H1 (cell line): ENCODE data around the gene SPAG17. TPM values are rescaled to one million over a fixed set of nuclear protein-coding genes. Genes with fewer than 3 reads are reported as not detected.

Experiments
- CTCF ChIA-PET: fragments of 300-600 bp; sonication (Branson Sonifier 250); formaldehyde crosslinking; loops from one replicate; lab custom pipeline; 2021; ENCODE audit not compliant: partially characterized antibody; lab: Charles Lee
- POLR2A ChIA-PET: fragments of 300-600 bp; sonication (Branson Sonifier 250); formaldehyde crosslinking; loops from one replicate; lab custom pipeline; 2021; ENCODE audit warnings: inconsistent platforms; ENCODE audit not compliant: partially characterized antibody; lab: Charles Lee
- DNase-seq, 2 experiments: peaks; one replicate each; pipeline versions ENCODE4 v3.0.0 to v3.0.0-alpha.2; 2010 to 2022; ENCODE audit warnings: low spot score in 2 of 2, low read depth in 1 of 2, mixed read lengths in 1 of 2
- FAIRE-seq: peaks from 2 replicates; lab custom pipeline; 2011; peaks lifted over from hg19 to GRCh38; lab: Jason Lieb, UNC
- H2AFZ ChIP-seq: 2 replicates; pipeline ENCODE4 v1.8.1; 2012; ENCODE audit warnings: low read length, inconsistent platforms
- H2AK5ac ChIP-seq: 2 replicates; pipeline ENCODE4 v1.6.1; 2013; ENCODE audit warnings: low read depth, low read length
- H2BK120ac ChIP-seq: replicated peaks from 2 replicates; pipeline ENCODE3; 2013; ENCODE audit warnings: low read depth, low read length, inconsistent platforms
- H2BK12ac ChIP-seq: 2 replicates; pipeline ENCODE4 v1.6.1; 2013; ENCODE audit warnings: low read depth, low read length
- H2BK15ac ChIP-seq: 2 replicates; pipeline ENCODE4 v1.6.1; 2013; ENCODE audit warnings: low read length
- H2BK20ac ChIP-seq: 2 replicates; pipeline ENCODE4 v1.6.1; 2013; ENCODE audit warnings: low read length
- H2BK5ac ChIP-seq: 2 replicates; pipeline ENCODE4 v1.6.1; 2013; ENCODE audit warnings: low read depth, low read length
- H3K14ac ChIP-seq: 2 replicates; pipeline ENCODE4 v1.6.1; 2013; ENCODE audit warnings: inconsistent platforms; ENCODE audit not compliant: insufficient read length
- H3K18ac ChIP-seq: 2 replicates; pipeline ENCODE4 v1.6.1; 2013; ENCODE audit warnings: low read length; ENCODE audit errors: extremely low read depth
- H3K23ac ChIP-seq: 2 replicates; pipeline ENCODE4 v1.6.1; 2013; ENCODE audit warnings: inconsistent platforms; ENCODE audit not compliant: insufficient read length
- H3K23me2 ChIP-seq: 2 replicates; pipeline ENCODE4 v1.6.1; 2013; ENCODE audit warnings: low read depth, low read length
- H3K27ac ChIP-seq: 2 replicates; pipeline ENCODE4 v1.6.1; 2011; ENCODE audit warnings: low read depth, low read length, inconsistent platforms
- H3K27me3 ChIP-seq, 4 experiments: replicated peaks in 1 of 4; 1 replicate in 1 of 4; 2 replicates in 3 of 4; pipeline versions ENCODE4 v1.6.1 to v1.8.1; 2011 to 2013; ENCODE audit warnings: low read length in 3 of 4, mild to moderate bottlenecking in 3 of 4, inconsistent platforms in 2 of 4, mixed read lengths in 2 of 4, moderate library complexity in 1 of 4; ENCODE audit not compliant: control insufficient read depth in 3 of 4, insufficient read depth in 3 of 4; ENCODE audit errors: extremely low read depth in 1 of 4
- H3K36me3 ChIP-seq, 4 experiments: 2 replicates each; pipeline versions ENCODE4 v1.6.1 to v1.8.1; 2011 to 2013; ENCODE audit warnings: mild to moderate bottlenecking in 4 of 4, low read length in 3 of 4, moderate library complexity in 2 of 4, control low read depth in 1 of 4, inconsistent platforms in 1 of 4; ENCODE audit not compliant: insufficient read depth in 4 of 4, control insufficient read depth in 2 of 4
- H3K4ac ChIP-seq: replicated peaks from 2 replicates; pipeline ENCODE3; 2013; ENCODE audit warnings: low read length, low read depth, mixed read lengths, inconsistent platforms; ENCODE audit not compliant: insufficient read length
- H3K4me1 ChIP-seq, 4 experiments: replicated peaks in 1 of 4; 1 replicate in 1 of 4; 2 replicates in 3 of 4; pipeline versions ENCODE4 v1.6.1 to v1.8.1; 2011 to 2013; ENCODE audit warnings: low read length in 3 of 4, inconsistent platforms in 2 of 4, mixed read lengths in 1 of 4; ENCODE audit not compliant: insufficient read depth in 4 of 4, control insufficient read depth in 3 of 4
- H3K4me2 ChIP-seq, 2 experiments: 2 replicates each; pipeline versions ENCODE4 v1.6.1 to v1.8.1; 2011 to 2013; ENCODE audit warnings: low read depth in 2 of 2, low read length in 2 of 2, control low read depth in 1 of 2, inconsistent platforms in 1 of 2, mild to moderate bottlenecking in 1 of 2; ENCODE audit not compliant: insufficient read depth in 1 of 2
- H3K4me3 ChIP-seq, 4 experiments: fragments of 200-600, 300-600 bp in 1 of 4; sonication (generic), shearing (Covaris generic), sonication (Bioruptor Twin) in 1 of 4; 2 replicates each; pipeline versions ENCODE4 v1.5.1 to v1.8.1; 2011 to 2016; ENCODE audit warnings: low read length in 4 of 4, low read depth in 3 of 4, control low read depth in 2 of 4, inconsistent platforms in 2 of 4, mild to moderate bottlenecking in 2 of 4, mixed read lengths in 1 of 4, moderate library complexity in 1 of 4; ENCODE audit not compliant: insufficient read depth in 2 of 4; ENCODE audit errors: extremely low read depth in 1 of 4
- H3K56ac ChIP-seq: replicated peaks from 2 replicates; pipeline ENCODE3; 2013; ENCODE audit warnings: low read depth, mild to moderate bottlenecking, mixed read lengths, low read length, inconsistent platforms; ENCODE audit not compliant: insufficient read length
- H3K79me1 ChIP-seq: 2 replicates; pipeline ENCODE4 v1.6.1; 2013; ENCODE audit warnings: low read depth, low read length, control low read depth
- H3K79me2 ChIP-seq, 2 experiments: 2 replicates each; pipeline versions ENCODE4 v1.6.1 to v1.8.1; 2012 to 2013; ENCODE audit warnings: low read length in 2 of 2, mild to moderate bottlenecking in 2 of 2, inconsistent platforms in 1 of 2; ENCODE audit not compliant: insufficient read depth in 2 of 2, control insufficient read depth in 1 of 2
- H3K9ac ChIP-seq, 4 experiments: replicated peaks in 1 of 4; 1 replicate in 1 of 4; 2 replicates in 3 of 4; pipeline versions ENCODE4 v1.6.1 to v1.8.1; 2011 to 2013; ENCODE audit warnings: low read depth in 3 of 4, low read length in 3 of 4, control low read depth in 2 of 4, mild to moderate bottlenecking in 2 of 4, moderate library complexity in 2 of 4, inconsistent platforms in 1 of 4; ENCODE audit errors: extremely low read depth in 1 of 4
- H3K9me3 ChIP-seq, 2 experiments: 2 replicates each; pipeline versions ENCODE4 v1.6.1 to v1.8.1; 2012 to 2013; ENCODE audit warnings: mild to moderate bottlenecking in 2 of 2, moderate library complexity in 2 of 2, control low read depth in 1 of 2, inconsistent platforms in 1 of 2, low read depth in 1 of 2, low read length in 1 of 2, mixed read lengths in 1 of 2; ENCODE audit not compliant: insufficient read depth in 2 of 2
- H4K20me1 ChIP-seq, 2 experiments: replicated peaks in 1 of 2; 2 replicates each; pipeline versions ENCODE3 to v1.8.1; 2011 to 2013; ENCODE audit warnings: inconsistent platforms in 2 of 2, low read length in 2 of 2, mild to moderate bottlenecking in 1 of 2; ENCODE audit not compliant: insufficient read depth in 2 of 2, control insufficient read depth in 1 of 2
- H4K5ac ChIP-seq: 2 replicates; pipeline ENCODE4 v1.6.1; 2013; ENCODE audit warnings: low read length, low read depth, mixed read lengths, inconsistent platforms; ENCODE audit not compliant: insufficient read length
- H4K8ac ChIP-seq: 2 replicates; pipeline ENCODE4 v1.8.0; 2013; ENCODE audit warnings: mild to moderate bottlenecking, moderate library complexity, low read length, inconsistent platforms; ENCODE audit not compliant: insufficient read depth; ENCODE audit errors: extremely low read depth
- H4K91ac ChIP-seq: replicated peaks from 2 replicates; pipeline ENCODE3; 2013; ENCODE audit warnings: low read length, mixed read lengths, inconsistent platforms; ENCODE audit not compliant: insufficient read length
- ATF2 ChIP-seq: IDR thresholded peaks from 2 replicates; pipeline ENCODE4 v1.6.1; 2012; ENCODE audit warnings: low read length, inconsistent platforms
- CEBPB ChIP-seq: IDR thresholded peaks from 2 replicates; pipeline ENCODE4 v1.6.1; 2012; ENCODE audit warnings: low read depth, low read length
- CHD1 ChIP-seq: IDR thresholded peaks from 2 replicates; pipeline ENCODE4 v1.6.1; 2012; ENCODE audit warnings: low read depth, low read length, improper control_type of control experiment
- EP300 ChIP-seq, 2 experiments: IDR thresholded peaks; 1 replicate in 1 of 2; 2 replicates in 1 of 2; pipeline ENCODE4 v1.6.1; 2011 to 2012; ENCODE audit warnings: low read depth in 2 of 2, low read length in 2 of 2, mild to moderate bottlenecking in 2 of 2, borderline replicate concordance in 1 of 2, inconsistent platforms in 1 of 2, moderate library complexity in 1 of 2
- HDAC2 ChIP-seq, 2 experiments: fragments of 300-600 bp in 1 of 2; sonication (generic) in 1 of 2; IDR thresholded peaks; 2 replicates each; pipeline ENCODE4 v1.6.1; 2011 to 2012; ENCODE audit warnings: low read depth in 2 of 2, low read length in 2 of 2, mild to moderate bottlenecking in 2 of 2, moderate library complexity in 2 of 2, borderline replicate concordance in 1 of 2, inconsistent platforms in 1 of 2
- KDM1A ChIP-seq: fragments of 200-600, 300-600 bp; sonication (generic); IDR thresholded peaks from 2 replicates; pipeline ENCODE4 v1.7.1; 2016; ENCODE audit warnings: mild to moderate bottlenecking, low read length, borderline replicate concordance
- PHF8 ChIP-seq: fragments of 200-600 bp; sonication (generic); conservative IDR thresholded peaks from 2 replicates; pipeline ENCODE4 v1.7.1; 2012; ENCODE audit warnings: low read depth, mild to moderate bottlenecking, inconsistent platforms, low read length, moderate library complexity
- POU5F1 ChIP-seq: IDR thresholded peaks from 2 replicates; pipeline ENCODE4 v1.6.1; 2011; ENCODE audit warnings: low read depth, mild to moderate bottlenecking, low read length, moderate library complexity
- RBBP5 ChIP-seq: IDR thresholded peaks from 2 replicates; pipeline ENCODE4 v1.7.1; 2012; ENCODE audit warnings: low read depth, mild to moderate bottlenecking, inconsistent platforms, low read length, moderate library complexity, borderline replicate concordance
- SIRT6 ChIP-seq: IDR thresholded peaks from one replicate; pipeline ENCODE4 v1.7.1; 2012; ENCODE audit warnings: low read length, inconsistent platforms
- SRF ChIP-seq: IDR thresholded peaks from 2 replicates; pipeline ENCODE4 v1.6.1; 2011; ENCODE audit warnings: mild to moderate bottlenecking, low read depth, low read length, moderate library complexity
- SUZ12 ChIP-seq: fragments of 200-600 bp; sonication (generic); IDR thresholded peaks from 2 replicates; pipeline ENCODE4 v1.6.1; 2012; ENCODE audit warnings: mild to moderate bottlenecking, inconsistent platforms, low read length, moderate library complexity, mixed read lengths
- WGBS, 2 experiments: shearing (Covaris generic) in 1 of 2; methylation state at CpG; one replicate each; pipeline versions ENCODE4 v1.1.6 to v1.1.7; 2013 to 2015; ENCODE audit warnings: low lambda C conversion rate in 2 of 2, mixed read lengths in 2 of 2, inconsistent platforms in 1 of 2, low coverage in 1 of 2, missing lambda C conversion rate in 1 of 2; ENCODE audit not compliant: insufficient replicate concordance in 2 of 2, insufficient coverage in 1 of 2, insufficient read length in 1 of 2; ENCODE audit errors: extremely low coverage in 1 of 2, missing lambda C conversion rate in 1 of 2; 5-methylcytosine and 5-hydroxymethylcytosine counted together
- polyA plus RNA-seq, 7 experiments: library from polyadenylated mRNA; depleted of rRNA in 3 of 7; stranded (reverse) in 5 of 7; unstranded in 2 of 7; fragments of >200 nt in 5 of 7; fragments of 200-250 nt in 2 of 7; gene quantifications; 1 replicate in 5 of 7; 2 replicates in 1 of 7; 4 replicates in 1 of 7; pipeline versions ENCODE4 v1.2.1 to v1.2.3, GENCODE V29; 2011 to 2013; ENCODE audit warnings: missing spikeins in 2 of 7, mixed read lengths in 2 of 7
- total RNA-seq: library from RNA; stranded (reverse); fragmentation: NEBNext Ultra II Directional; extraction: Animal tissue kit (Norgen Biotek cat#: 25700); gene quantifications from 2 replicates; pipeline ENCODE4 v1.2.1, GENCODE V29; 2021

The SPAG17 gene
- total and polyA plus RNA-seq, 2 of the 8 experiments (the other 6 are each of a cell fraction or from before 2014, with no cell fraction given) = 0.56 to 0.62 TPM

DNA sequence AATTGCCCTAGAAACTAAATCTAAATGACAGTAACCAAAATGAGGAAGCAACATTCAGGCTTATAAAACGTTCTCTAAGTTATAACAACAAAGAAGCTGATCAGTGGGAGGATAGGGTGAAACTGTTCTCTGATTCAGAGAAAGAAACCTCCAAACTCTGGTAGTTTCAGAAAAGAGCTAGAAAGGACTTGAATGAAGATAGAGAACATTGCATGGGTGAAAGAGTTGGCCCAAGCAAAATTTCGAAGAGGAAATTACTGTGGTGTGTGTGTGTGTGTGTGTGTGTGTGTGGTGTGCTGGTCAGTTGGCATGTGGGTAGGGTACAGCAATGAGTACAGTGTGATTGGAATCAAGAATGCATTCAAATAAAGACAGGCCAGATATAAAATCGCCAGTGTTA is 16.5 kb upstream of the SPAG17 start:
- Histone ChIP-seq H4K91ac (no peak overlapping the region), H4K20me1 (no peaks in the 10 kb centered on the region), H4K5ac (no peak overlapping the region), H3K14ac (no peak overlapping the region), H3K4me3 (no peak overlapping the region), H3K9ac (no peak overlapping the region), H3K23ac (no peak overlapping the region), H3K18ac (no peak overlapping the region), H4K8ac (no peak overlapping the region), H3K36me3 (no peaks in the 10 kb centered on the region; a peak in 1 of 8 replicates), H3K79me2 (no peaks in the 10 kb centered on the region), H2AFZ (peak overlapping the region; percentile 14; the same call in 1 of the 2 replicates), H2AK5ac (no peak overlapping the region), H2BK20ac (no peak overlapping the region), H3K4me1 (no peaks in the 10 kb centered on the region), H3K23me2 (no peaks in the 10 kb centered on the region; the same call in 1 of the 2 replicates), H3K27ac (no peak overlapping the region), H2BK5ac (no peak overlapping the region), H2BK12ac (no peak overlapping the region), H2BK120ac (no peak overlapping the region), H3K79me1 (no peaks in the 10 kb centered on the region), H3K4me2 (no peak overlapping the region), H3K27me3 (no peaks in the 10 kb centered on the region), H3K56ac (no peak overlapping the region), H2BK15ac (no peak overlapping the region), H3K4ac (no peak overlapping the region), H3K9me3 (no peaks in the 10 kb centered on the region)
- ChIA-PET POLR2A (no interaction called here), CTCF (interaction anchor here (0.6 to 0.8 kb wide), 3 partner anchors 16 to 515 kb away, joined by 3 to 4 read pairs (median 3); no protein-coding TSS in a partner anchor)
- DNase-seq (no peak), FAIRE-seq (no peak)
- 87% methylated on average over 3 of the region's 3 CpGs; no CpG with 5 or more reads in 1 of the 2 experiments for WGBS, 2 experiments
- TF ChIP-seq ATF2 = no peak
- TF ChIP-seq SRF = no peak
- no peak for TF ChIP-seq HDAC2 (IDR thresholded peaks at IDR 0.05; ENCODE audit: borderline replicate concordance in 1 of 2, low read depth in 2 of 2, low read length in 2 of 2)
- TF ChIP-seq CHD1 = no peak
- no peak for TF ChIP-seq CEBPB
- no peak for TF ChIP-seq PHF8
- no peak for TF ChIP-seq KDM1A
- TF ChIP-seq RBBP5 = no peak
- TF ChIP-seq POU5F1 = no peak
- TF ChIP-seq EP300 (IDR thresholded peaks at IDR 0.05; ENCODE audit: borderline replicate concordance in 1 of 2, low read depth in 2 of 2, low read length in 2 of 2) = no peak
- no peak for TF ChIP-seq SIRT6
- no peak for TF ChIP-seq SUZ12
